Esophagus squamous epithelium (tissue), 5 donors: ENCODE results near the gene TMEM51. TPM values are rescaled to one million over a fixed set of nuclear protein-coding genes. Genes with fewer than 3 reads are reported as not detected.

ENCODE experiments used
- DNase-seq: peaks from one replicate; lab custom pipeline; 2025; lab: John Stamatoyannopoulos, UW
- H3K27ac ChIP-seq, 4 donors: fragments of 200-600 bp; sonication (generic); one replicate each; pipeline ENCODE4 v1.5.1; 2016 to 2019; ENCODE audit warnings: mild to moderate bottlenecking in 1 of 4
- H3K27me3 ChIP-seq, 4 donors: fragments of 200-600 bp; sonication (generic); 1 replicate in 3 of 4; 2 replicates in 1 of 4; pipeline versions ENCODE4 v1.5.1 to v1.6.0; 2017 to 2021; ENCODE audit warnings: antibody characterized with exemption in 1 of 4
- H3K36me3 ChIP-seq, 3 donors: fragments of 200-600 bp; sonication (generic); one replicate each; pipeline ENCODE4 v1.5.1; 2016 to 2019
- H3K4me1 ChIP-seq, 3 donors: fragments of 200-600 bp; sonication (generic); one replicate each; pipeline ENCODE4 v1.5.1; 2017 to 2019
- H3K4me3 ChIP-seq, 4 donors: fragments of 200-600 bp; sonication (generic); 1 replicate in 3 of 4; 2 replicates in 1 of 4; pipeline ENCODE4 v1.5.1; 2016 to 2019; ENCODE audit warnings: mild to moderate bottlenecking in 2 of 4, moderate library complexity in 1 of 4
- H3K9me3 ChIP-seq, 3 donors: fragments of 200-600 bp; sonication (generic); one replicate each; pipeline ENCODE4 v1.5.1; 2016 to 2019
- CTCF ChIP-seq, 6 experiments: fragments of 450-650 bp in 4 of 6; fragments of 200-600 bp in 2 of 6; sonication (generic) in 2 of 6; IDR thresholded peaks; one replicate each; pipeline ENCODE4 v1.5.1; 2016 to 2019; ENCODE audit warnings: antibody characterized with exemption in 6 of 6, mild to moderate bottlenecking in 4 of 6, moderate library complexity in 4 of 6
- POLR2A ChIP-seq, 4 donors: fragments of 450-650 bp; IDR thresholded peaks; one replicate each; pipeline ENCODE4 v1.6.1; 2017; ENCODE audit warnings: antibody characterized with exemption in 4 of 4, mild to moderate bottlenecking in 4 of 4, moderate library complexity in 3 of 4
- WGBS, 2 donors: methylation state at CpG; one replicate each; pipeline ENCODE4 v1.1.5; 2018; 5-methylcytosine and 5-hydroxymethylcytosine counted together
- intact Hi-C: fragments of 100-400 bp; cut with DNase I; formaldehyde crosslinking; loops from one replicate; pipeline ENCODE4 v1.15.0; 2022
- total RNA-seq, 4 donors: library from RNA; depleted of rRNA; stranded (reverse); fragments of >200 nt; gene quantifications; one replicate each; pipeline ENCODE4 v1.1.0, GENCODE V29; 2016
- donor health status: DM: yes; HTN: yes; CAD: no.

TMEM51 gene
- total RNA-seq, 4 donors from 2014 or later, result 11.6 to 23.7 (median 17.7) TPM

- intact Hi-C loops, result no loop called here
- WGBS, 2 donors, result 69 to 80% methylated on average over 3 of the region's 3 CpGs
- no peaks in the 10 kb centered on the region for H3K27me3 ChIP-seq
- no peaks in the 10 kb centered on the region for H3K36me3 ChIP-seq
- no peak for DNase-seq
- no peak overlapping the region for H3K4me3 ChIP-seq
- H3K4me1 ChIP-seq, result peaks cover 0 to 36% (median 0%) of the 10 kb centered on the region in 3 donors
- H3K27ac ChIP-seq, result peak overlapping the region in 1 of 4 donors; percentile 14
- TF ChIP-seq POLR2A (IDR thresholded peaks at IDR 0.05), result no peak
- H3K9me3 ChIP-seq, result no peaks in the 10 kb centered on the region
Observed at GRCh38 chr1:15188678-15189077, 35.1 kb downstream of the TMEM51 start.

DNA sequence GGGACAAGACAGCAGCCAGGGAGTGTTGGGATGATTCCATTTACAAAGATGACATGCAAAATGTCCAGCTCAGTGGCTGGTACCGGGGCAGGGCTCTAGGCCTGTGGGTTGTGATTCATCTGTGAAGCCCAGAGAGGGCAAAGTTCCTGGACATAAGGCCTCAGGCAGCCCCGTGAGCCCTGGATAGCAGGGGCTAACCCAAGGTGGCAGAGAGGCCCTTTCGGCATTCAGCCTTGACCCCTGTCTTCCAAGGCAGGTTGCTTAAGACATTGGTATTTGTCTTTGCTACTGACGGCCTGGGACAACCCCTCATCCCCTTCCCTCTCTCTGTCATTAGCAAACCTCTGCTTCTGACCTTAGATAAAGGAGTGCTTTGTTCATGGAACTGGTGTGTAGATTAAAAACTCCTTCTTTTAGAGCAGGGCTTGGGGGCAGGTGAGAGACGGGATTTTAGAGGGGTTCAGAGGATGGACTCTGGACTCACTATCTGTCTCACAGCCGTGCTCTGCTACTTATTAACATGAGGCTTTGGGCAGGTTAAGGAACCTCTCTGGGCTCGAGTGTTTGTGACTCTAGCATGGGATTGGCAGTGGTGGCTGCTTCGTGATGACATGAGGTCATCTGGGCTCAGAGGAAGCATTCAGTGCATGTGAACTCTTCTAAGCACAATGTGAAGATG is 36.3 kb downstream of the TMEM51 start:
- Histone ChIP-seq H3K27me3 (no peaks in the 10 kb centered on the region), H3K4me1 (peaks cover 0 to 36% (median 0%) of the 10 kb centered on the region in 3 donors), H3K36me3 (no peaks in the 10 kb centered on the region), H3K27ac (no peak overlapping the region), H3K9me3 (no peaks in the 10 kb centered on the region), H3K4me3 (no peak overlapping the region)
- no peak for DNase-seq
- TF ChIP-seq POLR2A (IDR thresholded peaks at IDR 0.05), result no peak
- no peak for TF ChIP-seq CTCF (IDR thresholded peaks at IDR 0.05)
- intact Hi-C loops, result no loop called here
- WGBS, 2 donors, result 84 to 89% methylated on average over 4 to 7 of the region's 8 CpGs

DNA sequence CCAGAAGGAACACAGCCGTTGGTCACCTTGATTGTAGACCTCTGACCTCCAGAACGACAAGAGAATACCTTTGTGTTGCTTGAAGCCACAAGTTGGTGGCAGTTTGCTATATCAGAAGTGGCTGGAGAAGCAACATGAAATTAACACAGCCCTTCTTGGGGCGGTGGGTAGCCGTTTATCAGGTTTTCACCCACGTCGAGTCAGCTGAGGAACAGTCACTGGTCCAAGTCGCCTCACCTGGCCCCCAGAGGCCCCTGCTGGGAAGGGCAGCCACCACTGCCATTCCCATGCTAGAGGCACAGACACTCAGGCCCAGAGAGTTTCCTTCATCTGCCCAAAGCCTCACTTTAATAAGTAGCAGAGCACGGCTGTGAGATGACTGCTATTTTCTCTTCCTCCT is 37.7 kb downstream of the TMEM51 start:
- 77 to 78% methylated on average over 2 to 8 of the region's 8 CpGs for WGBS, 2 donors
- no peaks in the 10 kb centered on the region for H3K9me3 ChIP-seq
- no peaks in the 10 kb centered on the region for H3K27me3 ChIP-seq
- DNase-seq, result no peak
- H3K27ac ChIP-seq, result no peak overlapping the region
- no peaks in the 10 kb centered on the region for H3K36me3 ChIP-seq
- intact Hi-C loops, result no loop called here
- TF ChIP-seq POLR2A (IDR thresholded peaks at IDR 0.05), result no peak
- TF ChIP-seq CTCF (IDR thresholded peaks at IDR 0.05), result no peak
- H3K4me1 ChIP-seq, result peaks cover 0 to 49% (median 4%) of the 10 kb centered on the region in 3 donors
- H3K4me3 ChIP-seq, result no peak overlapping the region

DNA sequence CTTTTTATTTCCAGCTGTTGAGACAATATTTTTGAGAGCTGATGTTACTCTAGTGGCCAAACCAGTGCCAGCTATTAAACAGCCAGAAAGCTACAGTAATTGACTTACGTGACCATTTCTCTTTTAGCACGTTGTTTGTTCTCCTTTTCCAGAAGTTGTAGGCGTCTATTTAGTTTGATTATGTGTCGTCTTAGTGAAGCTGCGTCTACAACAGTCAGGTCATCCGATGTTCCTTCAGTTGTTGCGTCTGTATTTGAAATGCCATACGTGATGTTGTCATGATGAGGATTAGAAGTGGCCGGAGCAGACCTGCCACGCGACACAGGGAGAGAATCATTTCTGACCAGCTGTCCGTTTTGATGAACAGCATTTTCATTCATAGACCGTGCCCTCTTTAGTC is 38.2 kb downstream of the TMEM51 start:
- 72 to 77% methylated on average over 13 of the region's 13 CpGs for whole genome bisulfite sequencing, 2 donors
- intact Hi-C loops, result no loop called here

GRCh38 chr1:15192916-15193550 is 39.5 kb downstream of the TMEM51 start:
- H3K36me3 ChIP-seq, result no peaks in the 10 kb centered on the region
- TF ChIP-seq CTCF (IDR thresholded peaks at IDR 0.05) (no peak), POLR2A (IDR thresholded peaks at IDR 0.05) (no peak)
- WGBS, 2 donors, result 79 to 82% methylated on average over 8 to 9 of the region's 12 CpGs
- DNase-seq, result no peak
- H3K27me3 ChIP-seq, result no peaks in the 10 kb centered on the region
- no peaks in the 10 kb centered on the region for H3K9me3 ChIP-seq
- no peak overlapping the region for H3K27ac ChIP-seq
- H3K4me3 ChIP-seq, result no peak overlapping the region
- intact Hi-C loops, result no loop called here
- peaks cover 0 to 48% (median 8%) of the 10 kb centered on the region in 3 donors for H3K4me1 ChIP-seq

More for the DNA sequence above, 38.2 kb downstream of the TMEM51 start:
- H3K27me3 ChIP-seq, result no peaks in the 10 kb centered on the region
- no peak overlapping the region for H3K27ac ChIP-seq
- H3K36me3 ChIP-seq, result no peaks in the 10 kb centered on the region
- H3K4me3 ChIP-seq, result no peak overlapping the region
- no peak for TF ChIP-seq CTCF (IDR thresholded peaks at IDR 0.05)
- no peak for DNase-seq
- H3K4me1 ChIP-seq, result peaks cover 0 to 49% (median 4%) of the 10 kb centered on the region in 3 donors
- H3K9me3 ChIP-seq, result no peaks in the 10 kb centered on the region
